ENCODE data around the gene EARS2. TPM values are rescaled to one million over a fixed set of nuclear protein-coding genes. Genes with fewer than 3 reads are reported as not detected.
A peak's percentile ranks its signal among the peaks of the same experiment; 100 is the strongest.

The EARS2 gene
- total RNA-seq, 1 donor from 2014 or later, result 16.8 TPM

DNA sequence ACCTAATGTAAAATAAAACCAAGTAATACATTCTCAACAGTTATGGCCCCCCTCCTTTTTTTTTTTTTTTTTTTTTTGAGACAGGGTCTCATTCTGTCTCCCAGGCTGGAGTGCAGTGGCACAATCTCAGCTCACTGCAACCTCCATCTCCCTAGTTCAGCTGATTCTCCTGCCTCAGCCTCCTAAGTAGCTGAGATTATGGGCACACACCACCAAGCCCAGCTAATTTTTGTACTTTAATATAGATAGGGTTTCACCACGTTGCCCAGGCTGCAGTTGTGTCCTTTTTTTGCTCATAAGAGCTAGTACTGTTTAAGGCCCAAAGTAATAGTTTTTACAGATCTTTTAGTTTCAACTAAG, 18.3 kb downstream of the EARS2 start:
- peaks cover 33 to 73% of the 10 kb centered on the region in 2 donors for H3K36me3 ChIP-seq
- no peaks in the 10 kb centered on the region for H3K27me3 ChIP-seq
- intact Hi-C loops (cut with DNase I), result no loop called here
- no peak for TF ChIP-seq CTCF (IDR thresholded peaks at IDR 0.05)
- no peak overlapping the region for H3K4me3 ChIP-seq
- H3K9me3 ChIP-seq, result no peaks in the 10 kb centered on the region
- H3K4me1 ChIP-seq, result no peaks in the 10 kb centered on the region
- no peak for DNase-seq (ENCODE audit: low spot score in 2 of 2)
- H3K27ac ChIP-seq, result peak overlapping the region in 1 of 2 donors; percentile 21

DNA sequence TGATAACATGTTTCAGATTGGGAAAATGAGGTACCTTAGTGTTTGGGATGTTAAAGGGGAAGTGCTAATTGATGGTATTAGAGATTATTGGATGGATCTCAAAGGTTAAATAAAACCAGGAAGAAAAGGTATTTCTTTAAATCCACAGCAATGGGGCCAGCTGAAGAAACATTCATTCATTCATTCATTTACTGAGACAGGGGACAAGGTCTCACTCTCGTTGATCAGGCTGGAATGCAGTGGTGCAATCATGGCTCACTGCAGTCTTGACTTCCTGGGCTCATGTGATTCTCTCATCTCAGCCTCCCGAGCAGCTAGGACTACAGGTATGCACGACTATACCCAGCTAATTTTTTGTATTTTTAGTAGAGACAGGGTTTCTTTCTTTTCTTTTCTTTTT, 19.8 kb downstream of the EARS2 start:
- TF ChIP-seq CTCF (IDR thresholded peaks at IDR 0.05), result no peak
- no peak for DNase-seq (ENCODE audit: low spot score in 2 of 2)
- Histone ChIP-seq H3K4me3 (no peak overlapping the region), H3K4me1 (no peaks in the 10 kb centered on the region), H3K27me3 (no peaks in the 10 kb centered on the region), H3K9me3 (no peaks in the 10 kb centered on the region), H3K27ac (no peak overlapping the region), H3K36me3 (peaks cover 33 to 73% of the 10 kb centered on the region in 2 donors)
- intact Hi-C loops (cut with DNase I), result no loop called here

GRCh38 chr16:23535901-23536300, 21.2 kb downstream of the EARS2 start:
- intact Hi-C loops (cut with DNase I), result no loop called here
- Histone ChIP-seq H3K4me1 (no peaks in the 10 kb centered on the region), H3K27ac (no peak overlapping the region), H3K4me3 (no peak overlapping the region), H3K27me3 (no peaks in the 10 kb centered on the region), H3K9me3 (no peaks in the 10 kb centered on the region), H3K36me3 (peaks cover 34 to 74% of the 10 kb centered on the region in 2 donors)
- no peak for TF ChIP-seq CTCF (IDR thresholded peaks at IDR 0.05)
- DNase-seq (ENCODE audit: low spot score in 2 of 2), result no peak

DNA sequence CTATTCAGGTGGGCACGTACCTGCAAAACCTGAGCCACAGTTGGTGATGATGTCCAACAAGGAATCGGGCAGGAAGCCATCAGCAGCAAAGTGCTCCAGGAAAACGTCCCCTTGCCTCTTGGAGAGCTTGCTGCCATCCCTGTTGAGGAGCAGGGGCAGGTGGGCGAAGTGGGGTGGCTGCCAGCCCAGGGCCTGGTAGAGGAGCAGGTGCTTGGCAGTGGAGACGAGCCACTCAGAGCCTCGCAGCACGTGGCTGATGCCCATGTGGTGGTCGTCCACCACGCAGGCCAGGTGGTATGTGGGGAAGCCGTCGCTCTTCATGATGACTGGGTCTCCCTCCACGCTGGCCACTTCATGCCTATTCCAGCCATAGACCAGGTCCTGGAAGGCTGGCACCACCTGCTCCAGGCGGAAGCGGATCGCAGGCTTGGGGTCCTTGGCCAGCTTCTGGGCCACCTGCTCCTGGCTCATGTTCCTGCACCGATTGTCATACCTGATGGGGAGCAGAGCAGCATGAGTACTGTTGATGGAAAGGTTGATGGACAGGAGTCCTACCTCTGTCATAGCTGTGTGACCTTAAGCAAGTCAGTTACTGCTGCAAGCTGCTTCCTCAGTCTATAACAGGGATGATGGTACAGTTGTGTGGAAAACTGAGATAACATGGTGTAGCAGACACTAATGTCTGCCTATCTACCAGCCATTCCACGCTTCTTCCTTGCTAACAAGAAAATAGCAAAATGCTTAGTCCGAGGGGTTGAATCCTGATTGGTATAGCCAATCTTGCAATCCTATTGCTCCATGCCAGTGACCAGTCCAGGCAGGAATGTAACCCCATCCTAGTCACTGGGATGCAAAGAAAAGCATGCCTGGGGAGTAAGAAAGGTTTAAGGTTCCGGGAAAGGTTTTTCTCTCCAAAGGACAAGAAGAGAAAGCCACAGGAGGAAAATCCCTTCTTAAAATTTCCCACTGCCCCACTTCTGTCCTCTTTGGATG, 22.0 kb downstream of the EARS2 start:
- Histone ChIP-seq H3K4me1 (no peaks in the 10 kb centered on the region), H3K27me3 (no peaks in the 10 kb centered on the region), H3K27ac (no peak overlapping the region), H3K9me3 (no peaks in the 10 kb centered on the region), H3K4me3 (no peak overlapping the region), H3K36me3 (peaks cover 31 to 72% of the 10 kb centered on the region in 2 donors)
- TF ChIP-seq CTCF (IDR thresholded peaks at IDR 0.05), result no peak
- intact Hi-C loops (cut with DNase I), result no loop called here
- DNase-seq (ENCODE audit: low spot score in 2 of 2), result no peak

- no peak for DNase-seq (ENCODE audit: low spot score in 2 of 2)
- no peaks in the 10 kb centered on the region for H3K4me1 ChIP-seq
- peaks cover 48 to 83% of the 10 kb centered on the region in 2 donors for H3K36me3 ChIP-seq
- no peak for TF ChIP-seq CTCF (IDR thresholded peaks at IDR 0.05)
- H3K9me3 ChIP-seq, result no peaks in the 10 kb centered on the region
- H3K27ac ChIP-seq, result no peak overlapping the region
- intact Hi-C loops (cut with DNase I), result no loop called here
- no peak overlapping the region for H3K4me3 ChIP-seq
- no peaks in the 10 kb centered on the region for H3K27me3 ChIP-seq
Observed at GRCh38 chr16:23532448-23532847, 24.7 kb downstream of the EARS2 start.

Data from ascending aorta (tissue), 2 donors.